Smooth muscle cell (in vitro differentiated cells): ENCODE measurements around the gene SERPIND1. TPM values are rescaled to one million over a fixed set of nuclear protein-coding genes. Genes with fewer than 3 reads are reported as not detected.

Experiments used
- DNase-seq: peaks from one replicate; lab custom pipeline; 2025; ENCODE audit not compliant: unreplicated experiment; lab: John Stamatoyannopoulos, UW
- H2AFZ ChIP-seq: fragments of 200-600 bp; sonication (generic); 2 replicates; pipeline ENCODE4 v1.6.0; 2016; ENCODE audit warnings: antibody characterized with exemption, low read depth, mild to moderate bottlenecking
- H3F3A ChIP-seq: fragments of 200-600 bp; sonication (generic); 2 replicates; pipeline ENCODE4 v1.6.0; 2017; ENCODE audit warnings: antibody characterized with exemption, low read depth
- H3K27ac ChIP-seq: fragments of 200-600 bp; sonication (generic); 2 replicates; pipeline ENCODE4 v1.5.1; 2016; ENCODE audit warnings: low read depth, mild to moderate bottlenecking
- H3K27me3 ChIP-seq: fragments of 200-600 bp; sonication (generic); 2 replicates; pipeline ENCODE4 v1.6.1; 2016; ENCODE audit warnings: low read depth, mild to moderate bottlenecking
- H3K36me3 ChIP-seq: fragments of 200-600 bp; sonication (generic); 2 replicates; pipeline ENCODE4 v1.5.1; 2016; ENCODE audit warnings: low read depth
- H3K4me1 ChIP-seq: fragments of 200-600 bp; sonication (generic); 2 replicates; pipeline ENCODE4 v1.5.1; 2016; ENCODE audit warnings: low read depth
- H3K4me2 ChIP-seq: fragments of 200-600 bp; sonication (generic); 2 replicates; pipeline ENCODE4 v1.6.0; 2016; ENCODE audit warnings: mild to moderate bottlenecking
- H3K4me3 ChIP-seq: fragments of 200-600 bp; sonication (generic); 2 replicates; pipeline ENCODE4 v1.5.1; 2016; ENCODE audit warnings: mild to moderate bottlenecking
- H3K79me2 ChIP-seq: fragments of 200-600 bp; sonication (generic); 2 replicates; pipeline ENCODE4 v1.6.0; 2016; ENCODE audit warnings: low read depth, mild to moderate bottlenecking
- H3K9ac ChIP-seq: fragments of 200-600 bp; sonication (generic); 2 replicates; pipeline ENCODE4 v1.6.0; 2016; ENCODE audit warnings: low read depth
- H3K9me3 ChIP-seq: fragments of 200-600 bp; sonication (generic); replicated peaks from 2 replicates; pipeline ENCODE4 v1.5.1; 2016; ENCODE audit warnings: low read depth
- H4K20me1 ChIP-seq: fragments of 200-600 bp; sonication (generic); 2 replicates; pipeline ENCODE4 v1.6.0; 2016; ENCODE audit warnings: low read depth
- WGBS: methylation state at CpG from one replicate; pipeline ENCODE4 v1.1.7; 2016; ENCODE audit warnings: low lambda C conversion rate; 5-methylcytosine and 5-hydroxymethylcytosine counted together
- polyA plus RNA-seq: library from polyadenylated mRNA; unstranded; fragments of >200 nt; fragmentation: Nextera tagmentation; extraction: Ambion mirVana; gene quantifications from 2 replicates; pipeline ENCODE4 v1.2.1, GENCODE V29; 2016
- total RNA-seq: library from RNA; depleted of rRNA; stranded (reverse); fragments of >200 nt; gene quantifications from 2 replicates; pipeline ENCODE4 v1.2.3, GENCODE V29; 2014
- TF ChIP-seq, protein P1 (sequence below): fragments of 200-600 bp; sonication (generic); IDR thresholded peaks from 2 replicates; pipeline ENCODE4 v1.5.1; 2017; ENCODE audit warnings: borderline replicate concordance, mild to moderate bottlenecking, antibody characterized with exemption; ENCODE audit not compliant: insufficient read depth, poor library complexity, severe bottlenecking

Gene SERPIND1
- total and polyA plus RNA-seq, 2 experiments from 2014 or later = 0.10 TPM; not detected in 1

DNA sequence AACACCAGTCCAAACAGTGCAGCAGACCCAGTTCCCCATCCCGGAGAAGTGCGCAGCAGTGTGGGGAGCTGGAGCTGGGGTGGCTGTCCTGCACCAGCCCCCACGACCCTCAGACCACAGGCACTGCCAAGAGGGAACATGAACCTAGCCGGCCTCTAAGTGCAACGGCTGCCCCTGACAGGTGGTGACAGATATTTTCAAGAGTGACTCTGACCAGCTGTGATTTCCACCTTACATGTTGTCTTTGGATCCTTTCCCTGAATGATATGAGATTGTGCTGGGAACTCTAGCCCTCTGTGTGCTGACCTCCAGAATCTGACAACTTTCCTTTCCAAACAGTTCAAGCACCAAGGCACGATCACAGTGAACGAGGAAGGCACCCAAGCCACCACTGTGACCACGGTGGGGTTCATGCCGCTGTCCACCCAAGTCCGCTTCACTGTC lies 12.6 kb downstream of the SERPIND1 start:
- Histone ChIP-seq H3K79me2 (no peaks in the 10 kb centered on the region), H3K4me3 (no peak overlapping the region), H3K4me2 (no peak overlapping the region), H2AFZ (no peak overlapping the region), H3K9me3 (no peaks in the 10 kb centered on the region), H3K4me1 (no peaks in the 10 kb centered on the region), H3F3A (no peaks in the 10 kb centered on the region), H3K27ac (no peak overlapping the region), H3K9ac (no peak overlapping the region), H3K36me3 (no peaks in the 10 kb centered on the region), H4K20me1 (no peaks in the 10 kb centered on the region), H3K27me3 (no peaks in the 10 kb centered on the region)
- DNase-seq = no peak
- TF ChIP-seq, protein P1, sequence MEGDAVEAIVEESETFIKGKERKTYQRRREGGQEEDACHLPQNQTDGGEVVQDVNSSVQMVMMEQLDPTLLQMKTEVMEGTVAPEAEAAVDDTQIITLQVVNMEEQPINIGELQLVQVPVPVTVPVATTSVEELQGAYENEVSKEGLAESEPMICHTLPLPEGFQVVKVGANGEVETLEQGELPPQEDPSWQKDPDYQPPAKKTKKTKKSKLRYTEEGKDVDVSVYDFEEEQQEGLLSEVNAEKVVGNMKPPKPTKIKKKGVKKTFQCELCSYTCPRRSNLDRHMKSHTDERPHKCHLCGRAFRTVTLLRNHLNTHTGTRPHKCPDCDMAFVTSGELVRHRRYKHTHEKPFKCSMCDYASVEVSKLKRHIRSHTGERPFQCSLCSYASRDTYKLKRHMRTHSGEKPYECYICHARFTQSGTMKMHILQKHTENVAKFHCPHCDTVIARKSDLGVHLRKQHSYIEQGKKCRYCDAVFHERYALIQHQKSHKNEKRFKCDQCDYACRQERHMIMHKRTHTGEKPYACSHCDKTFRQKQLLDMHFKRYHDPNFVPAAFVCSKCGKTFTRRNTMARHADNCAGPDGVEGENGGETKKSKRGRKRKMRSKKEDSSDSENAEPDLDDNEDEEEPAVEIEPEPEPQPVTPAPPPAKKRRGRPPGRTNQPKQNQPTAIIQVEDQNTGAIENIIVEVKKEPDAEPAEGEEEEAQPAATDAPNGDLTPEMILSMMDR = no peak
- WGBS = 93% methylated on average over 10 of the region's 10 CpGs

GRCh38 chr22:20787223-20787622 lies 13.3 kb downstream of the SERPIND1 start:
- no peaks in the 10 kb centered on the region for H3K79me2 ChIP-seq
- TF ChIP-seq, protein P1 = no peak
- DNase-seq = no peak
- H3K4me2 ChIP-seq = no peak overlapping the region
- 100% methylated on average over 4 of the region's 4 CpGs for WGBS
- H3K36me3 ChIP-seq = no peaks in the 10 kb centered on the region
- no peaks in the 10 kb centered on the region for H3K9me3 ChIP-seq
- H3K4me3 ChIP-seq = no peak overlapping the region
- H2AFZ ChIP-seq = no peak overlapping the region
- no peaks in the 10 kb centered on the region for H3F3A ChIP-seq
- no peaks in the 10 kb centered on the region for H3K27me3 ChIP-seq
- H3K4me1 ChIP-seq = no peaks in the 10 kb centered on the region
- H3K9ac ChIP-seq = no peak overlapping the region
- H3K27ac ChIP-seq = no peak overlapping the region
- no peaks in the 10 kb centered on the region for H4K20me1 ChIP-seq

DNA sequence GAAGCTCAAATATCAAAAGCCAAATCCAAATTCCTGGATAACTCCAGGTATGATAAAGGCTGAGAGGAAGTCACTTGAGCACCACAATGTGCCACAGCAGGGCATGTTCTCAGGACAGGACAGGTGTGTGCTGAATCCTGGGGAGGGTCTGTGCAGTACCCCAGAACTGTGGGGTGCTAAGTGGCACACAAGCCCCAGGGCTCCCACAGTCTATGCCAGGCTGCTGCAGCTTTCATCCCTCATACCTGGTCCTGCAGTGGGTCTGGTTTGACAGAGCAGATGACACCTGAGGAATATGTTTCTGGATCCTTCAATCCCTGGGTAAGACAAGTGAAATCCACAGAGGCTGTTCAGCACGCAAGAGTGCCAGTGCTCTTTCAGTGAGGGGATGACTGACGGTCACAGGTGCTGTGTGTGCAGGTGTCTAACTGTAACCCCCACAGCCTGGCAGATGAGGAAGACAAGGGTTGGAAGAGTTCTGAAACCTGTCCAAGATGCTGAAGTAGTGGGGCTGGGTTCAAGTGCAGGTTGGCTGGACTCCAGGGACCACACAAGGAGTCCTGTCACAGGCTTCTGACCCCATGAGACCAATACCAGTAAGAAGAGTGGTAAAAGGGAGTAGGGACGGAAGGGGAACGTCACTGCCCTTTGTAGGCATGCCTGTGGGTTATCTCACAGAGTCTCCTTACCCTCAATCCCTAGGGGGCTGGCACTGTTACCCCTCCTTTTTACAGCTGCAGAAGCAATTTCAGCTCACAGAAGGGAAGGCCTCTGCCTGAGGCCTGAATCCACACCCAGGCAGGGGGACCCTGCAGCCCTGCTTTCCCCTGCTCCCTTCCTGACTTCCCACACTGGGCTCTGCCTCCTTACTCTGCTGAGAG lies 14.1 kb downstream of the SERPIND1 start:
- no peak overlapping the region for H2AFZ ChIP-seq
- H3K36me3 ChIP-seq = no peaks in the 10 kb centered on the region
- no peak for DNase-seq
- no peak overlapping the region for H3K4me2 ChIP-seq
- no peak overlapping the region for H3K9ac ChIP-seq
- no peaks in the 10 kb centered on the region for H3K4me1 ChIP-seq
- no peaks in the 10 kb centered on the region for H3K79me2 ChIP-seq
- H3K27me3 ChIP-seq = no peaks in the 10 kb centered on the region
- no peaks in the 10 kb centered on the region for H3F3A ChIP-seq
- H3K4me3 ChIP-seq = no peak overlapping the region
- no peaks in the 10 kb centered on the region for H4K20me1 ChIP-seq
- TF ChIP-seq, protein P1 = no peak
- H3K9me3 ChIP-seq = no peaks in the 10 kb centered on the region
- WGBS = 97% methylated on average over 4 of the region's 4 CpGs
- H3K27ac ChIP-seq = no peak overlapping the region
